ENCODE measurements around the gene LRRC32. TPM values are rescaled to one million over a fixed set of nuclear protein-coding genes. Genes with fewer than 3 reads are reported as not detected.
A peak's percentile ranks its signal among the peaks of the same experiment; 100 is the strongest.

LRRC32 gene
- total RNA-seq, 1 donor from 2014 or later = 0.26 TPM

DNA sequence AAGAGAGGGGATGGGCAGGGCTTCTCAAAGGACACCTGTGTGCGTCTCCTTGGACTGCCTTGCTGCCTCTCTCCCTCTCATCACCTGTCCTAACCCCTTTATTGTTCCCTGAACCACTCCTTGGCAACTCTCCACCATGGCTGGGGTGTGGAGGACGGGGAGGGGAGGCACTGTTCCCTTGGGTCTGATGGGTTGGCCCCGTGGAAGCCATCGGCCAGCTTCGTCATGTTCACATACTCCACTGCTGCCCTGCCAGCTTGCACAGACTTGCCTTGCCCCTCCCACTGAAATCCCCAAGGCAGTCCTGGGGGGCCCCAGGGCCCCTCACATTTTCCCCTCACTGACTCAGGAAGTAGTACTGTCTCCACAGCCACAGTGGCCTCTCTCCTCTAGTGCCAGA lies 36.1 kb upstream of the LRRC32 start:
- DNase-seq (ENCODE audit: low read depth) (peak; percentile 50), FAIRE-seq (no peak)
- TF ChIP-seq, protein P1, sequence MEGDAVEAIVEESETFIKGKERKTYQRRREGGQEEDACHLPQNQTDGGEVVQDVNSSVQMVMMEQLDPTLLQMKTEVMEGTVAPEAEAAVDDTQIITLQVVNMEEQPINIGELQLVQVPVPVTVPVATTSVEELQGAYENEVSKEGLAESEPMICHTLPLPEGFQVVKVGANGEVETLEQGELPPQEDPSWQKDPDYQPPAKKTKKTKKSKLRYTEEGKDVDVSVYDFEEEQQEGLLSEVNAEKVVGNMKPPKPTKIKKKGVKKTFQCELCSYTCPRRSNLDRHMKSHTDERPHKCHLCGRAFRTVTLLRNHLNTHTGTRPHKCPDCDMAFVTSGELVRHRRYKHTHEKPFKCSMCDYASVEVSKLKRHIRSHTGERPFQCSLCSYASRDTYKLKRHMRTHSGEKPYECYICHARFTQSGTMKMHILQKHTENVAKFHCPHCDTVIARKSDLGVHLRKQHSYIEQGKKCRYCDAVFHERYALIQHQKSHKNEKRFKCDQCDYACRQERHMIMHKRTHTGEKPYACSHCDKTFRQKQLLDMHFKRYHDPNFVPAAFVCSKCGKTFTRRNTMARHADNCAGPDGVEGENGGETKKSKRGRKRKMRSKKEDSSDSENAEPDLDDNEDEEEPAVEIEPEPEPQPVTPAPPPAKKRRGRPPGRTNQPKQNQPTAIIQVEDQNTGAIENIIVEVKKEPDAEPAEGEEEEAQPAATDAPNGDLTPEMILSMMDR (IDR thresholded peaks at IDR 0.05; ENCODE audit: insufficient read depth, low read length, severe bottlenecking) = no peak
- Histone ChIP-seq H3K27me3 (ENCODE audit: control insufficient read depth, insufficient read depth, low read length) (peaks cover 2% of the 10 kb centered on the region), H3K4me3 (ENCODE audit: low read depth, low read length) (no peak overlapping the region), H3K36me3 (ENCODE audit: control insufficient read depth, insufficient read depth, low read length) (no peaks in the 10 kb centered on the region)

DNA sequence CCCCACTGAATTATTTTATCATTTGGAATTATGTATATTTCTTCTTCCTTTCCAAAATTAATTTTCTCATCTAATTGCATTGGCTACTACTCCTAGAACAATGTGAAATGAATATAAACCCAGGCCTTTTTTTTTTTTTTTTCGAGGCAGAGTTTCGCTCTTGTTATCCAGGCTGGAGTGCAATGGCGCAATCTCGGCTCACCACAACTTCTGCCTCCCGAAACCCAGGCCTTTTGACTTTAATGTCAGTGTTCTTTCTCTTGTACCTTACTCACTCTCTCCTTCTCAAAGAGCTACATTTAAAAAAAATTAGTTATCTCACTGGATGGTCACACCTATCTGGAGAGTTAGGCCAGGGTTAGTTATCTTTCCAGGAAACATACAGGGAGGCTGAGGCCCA lies 35.3 kb upstream of the LRRC32 start:
- DNase-seq (ENCODE audit: low read depth) = no peak
- TF ChIP-seq, protein P1 (IDR thresholded peaks at IDR 0.05; ENCODE audit: insufficient read depth, low read length, severe bottlenecking) = no peak
- FAIRE-seq = no peak

DNA sequence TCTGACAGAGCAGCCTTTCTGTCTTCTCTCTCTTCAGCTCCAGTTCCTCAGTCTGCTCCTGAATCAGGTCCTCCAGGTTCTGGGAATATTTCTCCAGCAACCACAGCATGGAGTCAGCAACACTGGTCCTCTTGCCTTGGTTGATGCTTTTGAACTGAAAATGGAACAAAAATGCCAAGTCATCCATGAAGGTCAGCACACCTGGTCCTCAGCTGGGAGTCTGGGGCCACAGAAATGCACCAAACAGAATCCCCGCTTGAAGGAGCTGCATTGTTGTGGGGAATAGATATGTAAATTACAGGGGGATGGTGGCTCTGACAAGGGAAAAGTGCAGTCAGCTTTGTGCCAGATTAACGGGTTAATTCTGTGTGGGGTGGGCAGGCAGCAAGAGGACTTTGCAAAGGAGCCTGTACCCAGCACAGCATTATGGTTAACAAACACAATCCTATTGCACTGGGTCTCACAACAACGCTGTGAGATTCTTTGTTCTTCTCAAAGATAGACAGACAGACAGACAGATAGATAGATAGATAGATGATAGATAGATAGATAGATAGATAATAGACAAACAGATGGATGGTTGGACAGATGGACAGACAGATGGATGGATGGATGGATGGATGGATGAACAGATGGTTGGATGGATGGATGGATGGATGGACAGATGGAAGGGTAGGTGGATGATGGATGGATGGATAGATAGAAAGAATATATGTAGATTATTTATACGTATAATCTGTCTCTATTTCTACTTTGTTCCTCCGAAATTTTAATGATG lies 33.8 kb upstream of the LRRC32 start:
- DNase-seq (ENCODE audit: low read depth) = no peak
- no peak overlapping the region for H3K4me3 ChIP-seq (ENCODE audit: low read depth, low read length)
- TF ChIP-seq, protein P1 (IDR thresholded peaks at IDR 0.05; ENCODE audit: insufficient read depth, low read length, severe bottlenecking) = no peak
- H3K36me3 ChIP-seq (ENCODE audit: control insufficient read depth, insufficient read depth, low read length) = no peaks in the 10 kb centered on the region
- FAIRE-seq = no peak
- peaks cover 2% of the 10 kb centered on the region for H3K27me3 ChIP-seq (ENCODE audit: control insufficient read depth, insufficient read depth, low read length)

More for the DNA sequence above, 35.3 kb upstream of the LRRC32 start:
- H3K36me3 ChIP-seq (ENCODE audit: control insufficient read depth, insufficient read depth, low read length) = no peaks in the 10 kb centered on the region
- H3K27me3 ChIP-seq (ENCODE audit: control insufficient read depth, insufficient read depth, low read length) = peaks cover 2% of the 10 kb centered on the region
- no peak overlapping the region for H3K4me3 ChIP-seq (ENCODE audit: low read depth, low read length)

DNA sequence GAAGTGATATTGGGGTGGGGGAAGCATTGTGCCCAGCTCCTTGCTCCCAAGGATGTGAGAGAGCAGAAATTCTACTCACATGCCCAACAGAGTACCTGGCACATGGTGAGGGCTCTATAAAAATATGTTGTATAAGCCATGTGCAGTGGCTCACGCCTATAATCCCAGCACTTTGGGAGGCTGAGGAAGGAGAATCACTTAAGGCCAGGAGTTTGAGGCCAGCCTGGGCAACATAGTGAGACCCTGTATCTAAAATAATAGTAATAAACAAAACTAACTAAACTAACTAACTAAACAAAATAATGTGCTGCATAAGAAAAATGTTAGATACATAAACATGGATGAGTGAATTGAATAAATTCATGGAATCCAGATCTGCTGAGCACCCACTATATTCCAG lies 33.2 kb upstream of the LRRC32 start:
- TF ChIP-seq, protein P1 (IDR thresholded peaks at IDR 0.05; ENCODE audit: insufficient read depth, low read length, severe bottlenecking) = no peak
- H3K4me3 ChIP-seq (ENCODE audit: low read depth, low read length) = no peak overlapping the region
- H3K36me3 ChIP-seq (ENCODE audit: control insufficient read depth, insufficient read depth, low read length) = no peaks in the 10 kb centered on the region
- FAIRE-seq (no peak), DNase-seq (ENCODE audit: low read depth) (no peak)
- peaks cover 2% of the 10 kb centered on the region for H3K27me3 ChIP-seq (ENCODE audit: control insufficient read depth, insufficient read depth, low read length)

DNA sequence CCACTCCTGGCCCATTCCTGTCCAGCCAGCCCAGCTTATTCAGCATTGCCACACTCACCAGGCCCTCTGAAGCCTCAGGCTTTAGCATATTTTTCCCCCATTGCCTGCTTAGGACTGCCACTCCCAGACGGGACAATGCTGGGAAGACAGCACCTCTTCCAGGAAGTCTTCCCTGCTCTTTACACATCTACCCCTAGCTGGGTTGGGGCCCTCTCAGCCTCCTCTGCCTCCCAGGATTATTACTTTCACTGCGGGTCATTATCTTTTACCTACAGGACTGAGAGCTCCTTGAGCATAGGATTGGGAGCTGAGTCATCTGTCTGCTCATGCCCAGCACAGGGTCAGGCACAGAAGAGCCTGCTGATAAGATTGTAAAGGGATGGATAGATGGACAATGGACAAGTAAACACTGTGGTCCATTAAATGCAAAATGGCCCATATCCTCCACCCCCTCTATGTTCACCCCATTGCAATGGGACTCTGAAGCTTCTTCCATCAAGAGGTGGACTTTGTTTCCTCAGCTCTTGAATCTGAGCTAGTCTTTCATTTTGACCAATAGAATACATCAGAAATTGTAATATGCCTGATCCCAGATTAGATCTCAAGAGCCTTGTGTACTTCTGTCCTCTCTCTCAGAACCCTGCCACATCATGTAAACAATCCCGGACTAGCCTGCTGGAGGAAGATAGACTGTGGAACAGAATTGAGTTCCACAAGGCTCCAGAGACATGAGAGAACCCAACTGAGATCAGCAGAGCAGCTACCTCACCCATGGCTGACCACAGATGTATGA lies 32.0 kb upstream of the LRRC32 start:
- Histone ChIP-seq H3K27me3 (ENCODE audit: control insufficient read depth, insufficient read depth, low read length) (peaks cover 2% of the 10 kb centered on the region), H3K4me3 (ENCODE audit: low read depth, low read length) (no peak overlapping the region), H3K36me3 (ENCODE audit: control insufficient read depth, insufficient read depth, low read length) (no peaks in the 10 kb centered on the region)
- TF ChIP-seq, protein P1 (IDR thresholded peaks at IDR 0.05; ENCODE audit: insufficient read depth, low read length, severe bottlenecking) = no peak
- FAIRE-seq (no peak), DNase-seq (ENCODE audit: low read depth) (no peak)
